Effector memory CD4-positive, alpha-beta T cell (primary cell): Measurements from ENCODE around the gene CDH19.

Experiments used
- DNase-seq, 3 donors: peaks; one replicate each; pipeline ENCODE4 v3.0.0-alpha.2; 2020
- H3K27ac ChIP-seq: 2 replicates; pipeline ENCODE4 v1.7.0; 2013; ENCODE audit warnings: mild to moderate bottlenecking, low read length, moderate library complexity; ENCODE audit not compliant: insufficient read depth, poor library complexity, severe bottlenecking
- H3K27me3 ChIP-seq: replicated peaks from 2 replicates; pipeline ENCODE4 v1.7.0; 2013; ENCODE audit warnings: mild to moderate bottlenecking, low read length; ENCODE audit not compliant: insufficient read depth, control insufficient read depth, poor library complexity, severe bottlenecking
- H3K36me3 ChIP-seq: 2 replicates; pipeline ENCODE4 v1.7.0; 2013; ENCODE audit warnings: mild to moderate bottlenecking, low read length, moderate library complexity; ENCODE audit not compliant: control insufficient read depth, insufficient read depth
- H3K4me1 ChIP-seq: 2 replicates; pipeline ENCODE4 v1.7.0; 2013; ENCODE audit warnings: low read length, mild to moderate bottlenecking; ENCODE audit not compliant: control insufficient read depth, insufficient read depth, poor library complexity, severe bottlenecking
- H3K4me3 ChIP-seq: 2 replicates; pipeline ENCODE4 v1.7.0; 2013; ENCODE audit warnings: low read length, low read depth, mild to moderate bottlenecking; ENCODE audit not compliant: insufficient read depth, poor library complexity, severe bottlenecking
- H3K9me3 ChIP-seq: 2 replicates; pipeline ENCODE4 v1.7.0; 2013; ENCODE audit warnings: mild to moderate bottlenecking, low read length, moderate library complexity; ENCODE audit not compliant: control insufficient read depth

CDH19 gene

DNA sequence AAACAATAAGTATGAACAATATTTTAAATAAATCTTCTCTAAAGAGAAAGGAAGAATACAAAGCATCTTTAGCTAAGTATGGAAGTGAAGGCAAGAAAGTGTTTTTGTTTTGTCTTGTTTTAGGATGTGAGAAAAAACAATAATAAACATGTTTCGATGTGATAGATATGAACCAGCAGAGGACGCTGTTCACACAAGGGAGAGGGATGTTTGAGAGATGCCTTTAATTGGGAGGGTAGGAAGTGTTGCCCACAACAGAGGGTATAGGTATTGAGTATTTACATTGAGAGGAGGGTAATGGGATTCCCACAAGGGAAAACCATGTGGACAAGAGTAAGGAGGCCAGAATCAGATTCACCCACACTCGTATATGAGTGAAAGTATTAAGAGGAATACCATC, 55.1 kb downstream of the CDH19 start:
- no peak for DNase-seq
- Histone ChIP-seq H3K4me1 (no peaks in the 10 kb centered on the region), H3K9me3 (no peaks in the 10 kb centered on the region), H3K36me3 (no peaks in the 10 kb centered on the region), H3K27me3 (no peaks in the 10 kb centered on the region), H3K4me3 (no peak overlapping the region), H3K27ac (no peak overlapping the region)

DNA sequence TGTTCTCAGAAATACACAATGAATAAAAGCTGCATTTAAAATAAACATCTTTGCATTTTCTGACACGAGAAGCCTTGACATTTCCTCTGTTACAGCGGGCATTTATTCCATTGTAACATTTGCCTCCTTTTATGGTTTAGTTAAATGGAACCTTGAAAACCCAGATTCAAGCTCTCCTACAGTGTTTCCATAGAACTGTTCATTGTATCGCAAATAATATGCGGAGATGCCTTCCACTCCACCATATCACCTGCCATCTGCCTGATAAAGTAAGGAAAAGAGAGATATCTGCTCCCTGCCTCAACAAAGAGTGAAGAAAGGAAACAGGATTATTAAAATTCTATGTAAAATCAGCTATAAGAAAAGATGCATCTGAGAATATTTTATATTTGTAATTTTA, 69.8 kb downstream of the CDH19 start:
- no peak for DNase-seq
- Histone ChIP-seq H3K4me3 (no peak overlapping the region), H3K9me3 (no peaks in the 10 kb centered on the region), H3K36me3 (no peaks in the 10 kb centered on the region), H3K27me3 (no peaks in the 10 kb centered on the region), H3K27ac (no peak overlapping the region), H3K4me1 (no peaks in the 10 kb centered on the region)

DNA sequence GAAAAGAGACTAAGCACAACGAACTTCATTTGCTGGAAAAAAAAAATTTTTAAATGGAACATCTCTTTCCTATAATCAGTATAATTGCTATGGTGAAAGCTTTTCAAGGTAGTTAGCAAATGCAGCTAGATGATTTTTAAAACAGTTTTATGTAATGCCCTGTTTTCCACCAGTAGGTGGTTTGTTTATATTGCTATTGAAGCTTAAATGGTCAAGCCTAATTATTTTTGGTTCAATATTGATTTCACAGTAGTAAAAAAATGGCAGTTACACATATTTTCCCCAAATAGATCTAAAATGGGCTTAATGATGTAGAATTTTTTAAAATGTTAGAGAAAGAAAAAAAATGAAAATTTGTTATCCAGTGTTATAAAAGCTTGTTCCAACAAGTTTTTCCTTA, 70.2 kb downstream of the CDH19 start:
- Histone ChIP-seq H3K27me3 (no peaks in the 10 kb centered on the region), H3K36me3 (no peaks in the 10 kb centered on the region), H3K4me3 (no peak overlapping the region), H3K9me3 (no peaks in the 10 kb centered on the region), H3K27ac (no peak overlapping the region), H3K4me1 (no peaks in the 10 kb centered on the region)
- DNase-seq, result no peak

- Histone ChIP-seq H3K36me3 (no peaks in the 10 kb centered on the region), H3K4me3 (no peak overlapping the region), H3K27ac (no peak overlapping the region), H3K9me3 (no peaks in the 10 kb centered on the region), H3K27me3 (no peaks in the 10 kb centered on the region), H3K4me1 (no peaks in the 10 kb centered on the region)
- DNase-seq, result no peak
Observed at GRCh38 chr18:66523219-66523991, 80.5 kb downstream of the CDH19 start.

- Histone ChIP-seq H3K27ac (no peak overlapping the region), H3K9me3 (no peaks in the 10 kb centered on the region), H3K4me1 (no peaks in the 10 kb centered on the region), H3K27me3 (no peaks in the 10 kb centered on the region), H3K36me3 (no peaks in the 10 kb centered on the region), H3K4me3 (no peak overlapping the region)
- no peak for DNase-seq
Observed at GRCh38 chr18:66513996-66514395, 89.9 kb downstream of the CDH19 start.

- no peak overlapping the region for H3K4me3 ChIP-seq
- no peaks in the 10 kb centered on the region for H3K9me3 ChIP-seq
- no peaks in the 10 kb centered on the region for H3K4me1 ChIP-seq
- DNase-seq, result no peak
- H3K27me3 ChIP-seq, result no peaks in the 10 kb centered on the region
- H3K36me3 ChIP-seq, result no peaks in the 10 kb centered on the region
- H3K27ac ChIP-seq, result no peak overlapping the region
Observed at GRCh38 chr18:66511792-66512191, 92.1 kb downstream of the CDH19 start.

GRCh38 chr18:66511289-66511688, 92.6 kb downstream of the CDH19 start:
- no peaks in the 10 kb centered on the region for H3K27me3 ChIP-seq
- H3K27ac ChIP-seq, result no peak overlapping the region
- no peaks in the 10 kb centered on the region for H3K36me3 ChIP-seq
- no peak for DNase-seq
- no peaks in the 10 kb centered on the region for H3K9me3 ChIP-seq
- no peaks in the 10 kb centered on the region for H3K4me1 ChIP-seq
- H3K4me3 ChIP-seq, result no peak overlapping the region

DNA sequence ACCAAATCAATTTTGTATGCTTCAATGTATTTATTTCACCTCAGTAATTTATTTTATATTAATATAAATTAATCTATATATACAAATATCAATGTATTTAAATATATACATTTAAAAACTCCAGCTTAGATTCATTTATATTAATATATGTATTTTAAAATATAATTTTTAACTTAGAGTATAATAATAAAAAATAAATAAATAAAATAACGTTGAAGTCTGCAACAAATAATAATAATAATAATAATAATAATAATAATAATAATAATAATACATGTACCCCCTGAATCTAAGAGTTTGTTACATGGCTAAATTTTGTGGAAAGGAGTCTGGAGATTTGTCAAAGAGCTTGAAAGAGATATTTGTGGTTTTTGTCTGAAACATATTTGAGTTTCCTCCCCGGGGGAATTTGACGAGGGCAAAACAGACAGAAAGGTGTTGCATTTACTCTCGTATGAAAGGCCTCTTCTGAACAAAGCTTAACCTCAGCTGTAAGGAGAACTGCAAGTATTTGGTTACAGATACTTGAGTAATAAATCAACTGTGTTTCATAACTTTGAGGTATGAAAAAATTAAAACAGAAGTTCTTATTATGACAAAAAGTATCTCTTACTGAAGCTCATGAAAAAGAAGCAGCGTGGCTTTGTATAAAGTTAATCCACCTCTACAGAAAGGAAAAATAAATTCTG, 93.4 kb downstream of the CDH19 start:
- H3K27me3 ChIP-seq, result no peaks in the 10 kb centered on the region
- H3K4me3 ChIP-seq, result no peak overlapping the region
- no peaks in the 10 kb centered on the region for H3K4me1 ChIP-seq
- DNase-seq, result no peak
- H3K9me3 ChIP-seq, result no peaks in the 10 kb centered on the region
- H3K36me3 ChIP-seq, result no peaks in the 10 kb centered on the region
- no peak overlapping the region for H3K27ac ChIP-seq

GRCh38 chr18:66508937-66509336, 95.0 kb downstream of the CDH19 start:
- no peak for DNase-seq
- Histone ChIP-seq H3K36me3 (no peaks in the 10 kb centered on the region), H3K9me3 (no peaks in the 10 kb centered on the region), H3K4me1 (no peaks in the 10 kb centered on the region), H3K4me3 (no peak overlapping the region), H3K27ac (no peak overlapping the region), H3K27me3 (no peaks in the 10 kb centered on the region)

- Histone ChIP-seq H3K27me3 (no peaks in the 10 kb centered on the region), H3K4me3 (no peak overlapping the region), H3K4me1 (no peaks in the 10 kb centered on the region), H3K27ac (no peak overlapping the region), H3K36me3 (no peaks in the 10 kb centered on the region), H3K9me3 (no peaks in the 10 kb centered on the region)
- no peak for DNase-seq
Observed at GRCh38 chr18:66506178-66506577, 97.7 kb downstream of the CDH19 start.
